ENCODE results near the gene UACA.
A peak's percentile ranks its signal among the peaks of the same experiment; 100 is the strongest.

UACA gene

DNA sequence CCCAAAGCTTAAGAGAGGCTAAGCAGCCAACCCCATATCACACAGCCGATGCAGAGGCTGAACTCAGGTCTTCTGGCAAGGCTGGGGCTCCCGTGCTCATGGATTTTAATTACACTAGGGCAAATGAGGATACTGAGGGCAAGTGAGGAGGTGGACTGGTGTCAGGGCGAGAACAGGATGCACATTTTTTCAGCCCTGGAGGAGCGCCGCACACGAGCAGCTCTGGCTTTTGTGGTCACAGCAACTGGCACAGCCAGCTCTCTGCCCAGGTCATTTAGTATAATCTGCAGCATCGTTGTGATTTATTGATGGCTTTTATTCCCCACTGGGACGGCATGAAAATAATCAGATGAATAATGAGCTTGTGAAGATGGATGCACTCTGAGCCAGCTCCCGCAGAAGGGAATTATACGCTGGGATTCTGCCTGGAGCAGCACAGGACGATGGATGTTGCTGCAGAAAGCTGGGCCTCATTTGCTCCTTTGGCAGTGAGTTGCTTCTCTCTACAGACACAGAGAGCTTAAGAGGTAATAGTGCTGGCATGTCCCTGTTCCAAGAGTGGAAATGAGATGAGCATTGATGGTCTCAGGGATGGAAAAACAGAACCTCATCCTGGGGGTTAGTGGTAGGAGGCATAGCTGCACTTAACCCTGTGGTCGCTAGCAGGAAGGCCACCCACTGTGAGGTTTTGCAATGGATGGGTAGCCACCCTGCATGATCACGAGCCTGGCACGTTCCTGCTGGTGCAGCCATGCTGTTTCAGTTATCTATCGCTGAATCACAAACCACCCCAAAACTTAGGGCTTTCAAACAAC, 135.4 kb downstream of the UACA start:
- TF ChIP-seq, protein P1, sequence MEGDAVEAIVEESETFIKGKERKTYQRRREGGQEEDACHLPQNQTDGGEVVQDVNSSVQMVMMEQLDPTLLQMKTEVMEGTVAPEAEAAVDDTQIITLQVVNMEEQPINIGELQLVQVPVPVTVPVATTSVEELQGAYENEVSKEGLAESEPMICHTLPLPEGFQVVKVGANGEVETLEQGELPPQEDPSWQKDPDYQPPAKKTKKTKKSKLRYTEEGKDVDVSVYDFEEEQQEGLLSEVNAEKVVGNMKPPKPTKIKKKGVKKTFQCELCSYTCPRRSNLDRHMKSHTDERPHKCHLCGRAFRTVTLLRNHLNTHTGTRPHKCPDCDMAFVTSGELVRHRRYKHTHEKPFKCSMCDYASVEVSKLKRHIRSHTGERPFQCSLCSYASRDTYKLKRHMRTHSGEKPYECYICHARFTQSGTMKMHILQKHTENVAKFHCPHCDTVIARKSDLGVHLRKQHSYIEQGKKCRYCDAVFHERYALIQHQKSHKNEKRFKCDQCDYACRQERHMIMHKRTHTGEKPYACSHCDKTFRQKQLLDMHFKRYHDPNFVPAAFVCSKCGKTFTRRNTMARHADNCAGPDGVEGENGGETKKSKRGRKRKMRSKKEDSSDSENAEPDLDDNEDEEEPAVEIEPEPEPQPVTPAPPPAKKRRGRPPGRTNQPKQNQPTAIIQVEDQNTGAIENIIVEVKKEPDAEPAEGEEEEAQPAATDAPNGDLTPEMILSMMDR (conservative IDR thresholded peaks at IDR 0.05; ENCODE audit: low read length): no peak
- DNase-seq (ENCODE audit: low read depth): peak; percentile 80
- H3K4me3 ChIP-seq (ENCODE audit: low read length): no peak overlapping the region

DNA sequence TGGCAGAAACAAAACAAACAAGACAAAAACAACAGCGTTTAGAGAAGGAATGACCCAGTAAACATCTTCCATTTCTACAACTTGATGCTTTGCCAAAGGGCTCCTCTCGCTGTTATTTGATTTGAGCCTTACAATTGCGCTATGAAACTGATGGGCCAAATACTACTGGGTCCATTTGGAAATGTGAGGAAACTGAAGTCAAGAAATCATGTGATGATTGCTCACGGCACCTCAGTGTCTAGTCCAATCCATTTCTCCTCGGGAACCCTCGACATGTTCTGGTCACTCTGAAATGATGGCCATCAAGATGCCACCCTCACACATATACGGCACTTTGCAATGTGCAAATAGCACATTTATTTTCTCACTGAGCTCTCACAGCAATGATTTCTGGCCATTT, 136.0 kb downstream of the UACA start:
- no peak for DNase-seq (ENCODE audit: low read depth)
- H3K4me3 ChIP-seq (ENCODE audit: low read length): no peak overlapping the region
- TF ChIP-seq, protein P1 (conservative IDR thresholded peaks at IDR 0.05; ENCODE audit: low read length): no peak

DNA sequence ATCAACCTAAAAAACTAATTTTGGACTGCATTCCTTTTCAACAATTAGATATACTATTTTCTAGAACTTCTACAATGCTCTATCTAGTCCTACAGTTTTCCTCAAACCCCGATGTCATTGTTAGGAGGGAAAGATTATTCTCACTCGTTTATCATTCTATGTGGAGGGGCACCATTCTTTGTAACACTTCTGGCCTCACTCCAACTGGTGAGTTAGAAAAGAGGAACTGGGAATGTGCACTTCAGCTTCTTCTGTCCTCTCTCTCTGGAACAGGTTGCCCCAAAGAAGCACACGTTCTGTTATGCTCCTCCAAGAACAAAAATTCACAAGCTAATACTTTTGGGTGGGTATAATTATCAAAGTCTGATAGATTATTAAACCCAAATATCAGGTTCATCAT, 137.9 kb downstream of the UACA start:
- TF ChIP-seq, protein P1 (conservative IDR thresholded peaks at IDR 0.05; ENCODE audit: low read length): no peak
- no peak overlapping the region for H3K4me3 ChIP-seq (ENCODE audit: low read length)
- no peak for DNase-seq (ENCODE audit: low read depth)

DNA sequence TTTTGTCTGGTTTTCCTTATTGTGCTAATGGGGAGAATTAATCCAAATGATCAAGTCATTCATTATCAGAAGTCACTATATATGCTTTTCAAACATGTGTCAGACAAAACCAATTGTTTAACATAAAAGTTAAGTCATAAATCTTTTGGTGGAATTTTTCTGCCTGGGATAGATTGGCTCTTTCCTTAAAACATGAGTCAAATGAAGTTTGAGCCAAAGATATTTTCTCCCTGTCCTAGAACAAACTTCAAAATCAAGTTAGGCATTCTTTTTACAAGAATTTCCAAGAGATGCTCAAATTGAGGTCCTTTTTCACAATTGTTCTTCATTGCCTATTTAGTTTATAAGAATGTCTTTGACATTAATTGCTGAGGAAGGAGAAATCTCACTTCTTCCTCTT, 138.3 kb downstream of the UACA start:
- no peak overlapping the region for H3K4me3 ChIP-seq (ENCODE audit: low read length)
- TF ChIP-seq, protein P1 (conservative IDR thresholded peaks at IDR 0.05; ENCODE audit: low read length): no peak
- DNase-seq (ENCODE audit: low read depth): no peak

DNA sequence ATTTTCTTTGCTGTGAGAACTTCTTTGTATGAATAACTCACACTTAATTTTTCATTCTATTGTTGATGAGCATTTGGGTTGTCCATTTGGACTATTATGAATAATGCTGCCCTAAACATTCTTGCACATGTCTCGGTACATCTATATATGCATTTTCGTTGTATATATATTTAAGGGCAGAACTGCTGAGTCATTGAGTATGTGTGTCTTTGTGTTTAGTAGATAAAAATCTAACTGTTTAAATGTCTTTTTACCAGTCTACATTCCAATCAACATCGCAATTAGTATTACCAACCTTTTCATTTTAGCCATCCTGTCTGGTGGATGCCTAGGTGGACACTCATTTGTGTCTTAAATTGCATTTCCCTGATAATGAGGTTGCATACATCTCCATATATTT, 144.4 kb downstream of the UACA start:
- no peak for DNase-seq (ENCODE audit: low read depth)
- TF ChIP-seq, protein P1 (conservative IDR thresholded peaks at IDR 0.05; ENCODE audit: low read length): no peak
- no peak overlapping the region for H3K4me3 ChIP-seq (ENCODE audit: low read length)

DNA sequence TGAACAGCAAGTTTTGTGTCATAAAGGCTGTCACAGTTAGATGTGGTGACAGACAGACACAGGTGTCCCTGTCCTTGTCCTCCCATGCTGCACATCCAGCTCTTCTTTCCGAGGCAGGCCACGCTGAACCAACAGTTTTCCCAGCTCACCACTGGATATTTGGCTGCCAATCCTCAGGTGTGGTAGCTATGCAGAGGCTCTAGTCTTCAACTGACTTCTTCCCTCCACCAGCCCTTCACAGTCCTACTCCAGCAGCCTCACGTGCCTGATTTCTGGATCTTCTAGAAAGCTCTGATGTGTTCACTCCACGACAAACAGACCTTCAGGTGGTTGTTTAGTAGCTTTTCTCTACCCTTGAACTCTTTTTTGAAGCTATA, 145.5 kb downstream of the UACA start:
- no peak for DNase-seq (ENCODE audit: low read depth)
- TF ChIP-seq, protein P1 (conservative IDR thresholded peaks at IDR 0.05; ENCODE audit: low read length): no peak
- H3K4me3 ChIP-seq (ENCODE audit: low read length): no peak overlapping the region

All from AG10803 (cell line).